Liver (tissue), 9 donors: ENCODE results near the gene LYRM4. TPM values are rescaled to one million over a fixed set of nuclear protein-coding genes. Genes with fewer than 3 reads are reported as not detected.

Source experiments
- DNase-seq: peaks from one replicate; pipeline ENCODE4 v3.0.0-alpha.2; 2017; ENCODE audit warnings: low spot score
- H3K27ac ChIP-seq, 2 donors: one replicate each; pipeline ENCODE4 v1.7.0; 2013; ENCODE audit warnings: inconsistent platforms in 2 of 2, low read length in 2 of 2, control low read depth in 1 of 2, low read depth in 1 of 2, mild to moderate bottlenecking in 1 of 2
- H3K27me3 ChIP-seq, 4 donors: one replicate each; pipeline versions ENCODE4 v1.6.1 to v1.7.0; 2013; ENCODE audit warnings: low read length in 3 of 4, inconsistent platforms in 1 of 4, mild to moderate bottlenecking in 1 of 4, moderate library complexity in 1 of 4; ENCODE audit not compliant: control insufficient read depth in 4 of 4, insufficient read depth in 4 of 4
- H3K36me3 ChIP-seq, 4 donors: one replicate each; pipeline versions ENCODE4 v1.6.1 to v1.7.0; 2013; ENCODE audit warnings: low read length in 3 of 4, mild to moderate bottlenecking in 3 of 4, low read depth in 1 of 4, moderate library complexity in 1 of 4; ENCODE audit not compliant: control insufficient read depth in 4 of 4, insufficient read depth in 3 of 4
- H3K4me1 ChIP-seq, 4 donors: one replicate each; pipeline versions ENCODE4 v1.6.1 to v1.7.0; 2013; ENCODE audit warnings: low read length in 3 of 4, mild to moderate bottlenecking in 3 of 4, moderate library complexity in 1 of 4; ENCODE audit not compliant: control insufficient read depth in 4 of 4, insufficient read depth in 4 of 4
- H3K4me3 ChIP-seq, 3 donors: one replicate each; pipeline versions ENCODE4 v1.6.1 to v1.7.0; 2013; ENCODE audit warnings: low read length in 3 of 3, control low read depth in 1 of 3, low read depth in 1 of 3, mild to moderate bottlenecking in 1 of 3
- H3K9ac ChIP-seq, 2 donors: one replicate each; pipeline ENCODE4 v1.7.0; 2013; ENCODE audit warnings: low read length in 2 of 2, mild to moderate bottlenecking in 2 of 2, moderate library complexity in 2 of 2, control low read depth in 1 of 2, low read depth in 1 of 2
- H3K9me3 ChIP-seq, 4 donors: one replicate each; pipeline versions ENCODE4 v1.6.1 to v1.7.0; 2013; ENCODE audit warnings: low read length in 3 of 4; ENCODE audit not compliant: control insufficient read depth in 4 of 4
- EGR1 ChIP-seq, 2 donors: IDR thresholded peaks; 2 replicates each; pipeline ENCODE4 v1.6.1; 2016 to 2018; ENCODE audit warnings: antibody characterized with exemption in 2 of 2, low read depth in 2 of 2
- FOXA1 ChIP-seq: IDR thresholded peaks from 2 replicates; pipeline ENCODE4 v1.6.1; 2016; ENCODE audit warnings: antibody characterized with exemption
- FOXA2 ChIP-seq: IDR thresholded peaks from 2 replicates; pipeline ENCODE4 v1.6.1; 2016; ENCODE audit warnings: antibody characterized with exemption
- GABPA ChIP-seq, 2 donors: IDR thresholded peaks in 1 of 2; conservative IDR thresholded peaks in 1 of 2; 2 replicates each; pipeline ENCODE4 v1.6.1; 2016; ENCODE audit warnings: antibody characterized with exemption in 2 of 2, mild to moderate bottlenecking in 1 of 2, moderate library complexity in 1 of 2
- HNF4A ChIP-seq, 2 donors: conservative IDR thresholded peaks; 2 replicates each; pipeline ENCODE4 v1.6.1; 2016; ENCODE audit warnings: antibody characterized with exemption in 2 of 2, mild to moderate bottlenecking in 2 of 2
- HNF4G ChIP-seq: IDR thresholded peaks from 2 replicates; pipeline ENCODE4 v1.6.1; 2016; ENCODE audit warnings: antibody characterized with exemption
- JUND ChIP-seq, 2 donors: IDR thresholded peaks; 2 replicates each; pipeline ENCODE4 v1.6.1; 2016; ENCODE audit warnings: antibody characterized with exemption in 2 of 2
- NR2F2 ChIP-seq: IDR thresholded peaks from 2 replicates; pipeline ENCODE4 v1.6.1; 2016; ENCODE audit warnings: antibody characterized with exemption
- RAD21 ChIP-seq, 2 donors: IDR thresholded peaks; 2 replicates each; pipeline ENCODE4 v1.6.1; 2016; ENCODE audit warnings: antibody characterized with exemption in 2 of 2, mild to moderate bottlenecking in 2 of 2
- RXRA ChIP-seq, 2 donors: IDR thresholded peaks; 2 replicates each; pipeline ENCODE4 v1.6.1; 2017 to 2018; ENCODE audit warnings: antibody characterized with exemption in 2 of 2, mild to moderate bottlenecking in 1 of 2
- SP1 ChIP-seq: IDR thresholded peaks from 2 replicates; pipeline ENCODE4 v1.6.1; 2018; ENCODE audit warnings: antibody characterized with exemption, mild to moderate bottlenecking
- TAF1 ChIP-seq: conservative IDR thresholded peaks from 2 replicates; pipeline ENCODE4 v1.6.1; 2016; ENCODE audit warnings: antibody characterized with exemption, mild to moderate bottlenecking
- YY1 ChIP-seq: IDR thresholded peaks from 2 replicates; pipeline ENCODE4 v1.6.1; 2016; ENCODE audit warnings: antibody characterized with exemption, mild to moderate bottlenecking
- WGBS: extraction: QIAGEN DNeasy Blood & Tissue Kit; methylation state at CpG from one replicate; pipeline ENCODE4 v1.1.7; 2013; 5-methylcytosine and 5-hydroxymethylcytosine counted together
- polyA plus RNA-seq, 2 donors: library from polyadenylated mRNA; stranded (reverse) in 1 of 2; unstranded in 1 of 2; fragments of 200-250 nt in 1 of 2; fragments of >200 nt in 1 of 2; fragmentation: Nextera tagmentation in 1 of 2; extraction: Ambion mirVana in 1 of 2; gene quantifications; one replicate each; pipeline versions ENCODE4 v1.2.1 to v1.2.3, GENCODE V29; 2013 to 2015
- total RNA-seq, 2 donors: library from RNA; depleted of rRNA; stranded (reverse); fragments of >200 nt; gene quantifications; one replicate each; pipeline ENCODE4 v1.2.3, GENCODE V29; 2014
- TF ChIP-seq, protein P1 (sequence below): IDR thresholded peaks from 2 replicates; pipeline ENCODE4 v1.6.1; 2016; ENCODE audit warnings: antibody characterized with exemption
- TF ChIP-seq, protein P2 (sequence below): fragments of 150-350 bp; IDR thresholded peaks from 2 replicates; pipeline ENCODE4 v1.5.1; 2017; ENCODE audit warnings: improper control_type of control experiment, low read depth, low read length; ENCODE audit not compliant: missing input control
- TF ChIP-seq, protein P3 (sequence below): IDR thresholded peaks from 2 replicates; pipeline ENCODE4 v1.6.1; 2016; ENCODE audit warnings: antibody characterized with exemption
- TF ChIP-seq, protein P4 (sequence below): IDR thresholded peaks from 2 replicates; pipeline ENCODE4 v1.6.1; 2016; ENCODE audit warnings: antibody characterized with exemption
- TF ChIP-seq, protein P5 (sequence below): IDR thresholded peaks from 2 replicates; pipeline ENCODE4 v1.6.1; 2016; ENCODE audit warnings: antibody characterized with exemption, mild to moderate bottlenecking
- donor health status: healthy.
- donor health status: healthy.
- donor health status: healthy.
- donor health status: healthy.
- donor health status: healthy.

Gene LYRM4
- total and polyA plus RNA-seq, 4 donors = 4.4 to 13.1 (median 6.5) TPM

DNA sequence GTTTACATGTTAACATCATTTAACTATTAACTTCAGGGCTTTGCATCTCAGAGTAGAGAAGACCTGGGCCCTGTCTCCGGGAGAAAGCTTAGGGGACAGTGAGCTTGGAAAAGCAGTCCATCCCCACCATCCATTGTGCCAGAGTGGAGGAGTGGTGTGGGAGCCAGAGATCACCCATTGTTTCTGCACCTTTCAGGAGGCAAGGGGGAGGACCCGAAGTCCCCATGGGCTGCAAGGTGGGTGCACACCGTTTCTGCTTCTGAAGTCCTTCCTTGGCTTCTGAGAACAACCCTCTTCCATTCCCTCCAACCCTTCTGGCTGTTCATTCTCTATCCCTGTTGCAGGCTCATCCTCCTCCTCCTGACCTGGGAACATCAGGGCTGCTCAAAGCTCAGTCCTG is 179.6 kb downstream of the LYRM4 start:
- TF ChIP-seq TAF1 (no peak), RXRA (IDR thresholded peaks at IDR 0.05) (no peak), FOXA1 (no peak)
- DNase-seq = no peak
- no peaks in the 10 kb centered on the region for H3K36me3 ChIP-seq
- H3K9me3 ChIP-seq = no peaks in the 10 kb centered on the region
- no peaks in the 10 kb centered on the region for H3K27me3 ChIP-seq
- no peak overlapping the region for H3K27ac ChIP-seq
- 89% methylated on average over 3 of the region's 3 CpGs for WGBS
- no peak overlapping the region for H3K4me3 ChIP-seq
- H3K4me1 ChIP-seq = peaks cover 0 to 11% (median 9%) of the 10 kb centered on the region in 4 donors
- H3K9ac ChIP-seq = no peak overlapping the region

DNA sequence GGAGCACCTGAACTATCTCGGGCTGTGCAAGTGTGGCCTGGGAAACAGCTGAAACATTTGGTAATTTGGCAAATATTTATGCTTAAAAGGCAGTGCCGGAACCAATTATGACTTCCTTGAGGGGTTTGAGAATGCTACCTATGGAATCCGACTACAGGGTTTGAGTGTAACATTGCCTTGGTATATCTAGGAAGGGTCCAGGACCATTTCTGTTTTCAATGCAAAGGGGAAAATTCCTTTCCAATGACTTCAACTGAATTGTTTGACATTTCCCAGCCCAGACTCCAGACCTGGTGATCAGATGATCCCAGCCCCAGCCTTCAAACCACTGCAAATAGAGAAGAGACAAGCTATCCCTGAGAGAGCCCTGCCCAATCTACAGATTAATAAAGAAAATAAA is 180.2 kb downstream of the LYRM4 start:
- Histone ChIP-seq H3K9me3 (no peaks in the 10 kb centered on the region), H3K27ac (no peak overlapping the region), H3K4me3 (no peak overlapping the region), H3K27me3 (no peaks in the 10 kb centered on the region), H3K9ac (no peak overlapping the region), H3K4me1 (peaks cover 0 to 4% (median 4%) of the 10 kb centered on the region in 4 donors), H3K36me3 (no peaks in the 10 kb centered on the region)
- TF ChIP-seq RXRA (IDR thresholded peaks at IDR 0.05) (no peak), SP1 (no peak), FOXA1 (no peak), YY1 (no peak), NR2F2 (no peak), GABPA (IDR thresholded peaks at IDR 0.05 in 1 of 2, conservative IDR thresholded peaks at IDR 0.05 in 1 of 2) (no peak), FOXA2 (no peak), HNF4A (conservative IDR thresholded peaks at IDR 0.05) (no peak), RAD21 (IDR thresholded peaks at IDR 0.05) (no peak), EGR1 (IDR thresholded peaks at IDR 0.05; ENCODE audit: low read depth in 2 of 2) (no peak), TAF1 (no peak), JUND (IDR thresholded peaks at IDR 0.05) (no peak), HNF4G (no peak)
- TF ChIP-seq, protein P1, sequence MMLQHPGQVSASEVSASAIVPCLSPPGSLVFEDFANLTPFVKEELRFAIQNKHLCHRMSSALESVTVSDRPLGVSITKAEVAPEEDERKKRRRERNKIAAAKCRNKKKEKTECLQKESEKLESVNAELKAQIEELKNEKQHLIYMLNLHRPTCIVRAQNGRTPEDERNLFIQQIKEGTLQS = no peak
- TF ChIP-seq, protein P2, sequence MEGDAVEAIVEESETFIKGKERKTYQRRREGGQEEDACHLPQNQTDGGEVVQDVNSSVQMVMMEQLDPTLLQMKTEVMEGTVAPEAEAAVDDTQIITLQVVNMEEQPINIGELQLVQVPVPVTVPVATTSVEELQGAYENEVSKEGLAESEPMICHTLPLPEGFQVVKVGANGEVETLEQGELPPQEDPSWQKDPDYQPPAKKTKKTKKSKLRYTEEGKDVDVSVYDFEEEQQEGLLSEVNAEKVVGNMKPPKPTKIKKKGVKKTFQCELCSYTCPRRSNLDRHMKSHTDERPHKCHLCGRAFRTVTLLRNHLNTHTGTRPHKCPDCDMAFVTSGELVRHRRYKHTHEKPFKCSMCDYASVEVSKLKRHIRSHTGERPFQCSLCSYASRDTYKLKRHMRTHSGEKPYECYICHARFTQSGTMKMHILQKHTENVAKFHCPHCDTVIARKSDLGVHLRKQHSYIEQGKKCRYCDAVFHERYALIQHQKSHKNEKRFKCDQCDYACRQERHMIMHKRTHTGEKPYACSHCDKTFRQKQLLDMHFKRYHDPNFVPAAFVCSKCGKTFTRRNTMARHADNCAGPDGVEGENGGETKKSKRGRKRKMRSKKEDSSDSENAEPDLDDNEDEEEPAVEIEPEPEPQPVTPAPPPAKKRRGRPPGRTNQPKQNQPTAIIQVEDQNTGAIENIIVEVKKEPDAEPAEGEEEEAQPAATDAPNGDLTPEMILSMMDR = no peak
- TF ChIP-seq, protein P3, sequence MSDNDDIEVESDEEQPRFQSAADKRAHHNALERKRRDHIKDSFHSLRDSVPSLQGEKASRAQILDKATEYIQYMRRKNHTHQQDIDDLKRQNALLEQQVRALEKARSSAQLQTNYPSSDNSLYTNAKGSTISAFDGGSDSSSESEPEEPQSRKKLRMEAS = no peak
- TF ChIP-seq, protein P4, sequence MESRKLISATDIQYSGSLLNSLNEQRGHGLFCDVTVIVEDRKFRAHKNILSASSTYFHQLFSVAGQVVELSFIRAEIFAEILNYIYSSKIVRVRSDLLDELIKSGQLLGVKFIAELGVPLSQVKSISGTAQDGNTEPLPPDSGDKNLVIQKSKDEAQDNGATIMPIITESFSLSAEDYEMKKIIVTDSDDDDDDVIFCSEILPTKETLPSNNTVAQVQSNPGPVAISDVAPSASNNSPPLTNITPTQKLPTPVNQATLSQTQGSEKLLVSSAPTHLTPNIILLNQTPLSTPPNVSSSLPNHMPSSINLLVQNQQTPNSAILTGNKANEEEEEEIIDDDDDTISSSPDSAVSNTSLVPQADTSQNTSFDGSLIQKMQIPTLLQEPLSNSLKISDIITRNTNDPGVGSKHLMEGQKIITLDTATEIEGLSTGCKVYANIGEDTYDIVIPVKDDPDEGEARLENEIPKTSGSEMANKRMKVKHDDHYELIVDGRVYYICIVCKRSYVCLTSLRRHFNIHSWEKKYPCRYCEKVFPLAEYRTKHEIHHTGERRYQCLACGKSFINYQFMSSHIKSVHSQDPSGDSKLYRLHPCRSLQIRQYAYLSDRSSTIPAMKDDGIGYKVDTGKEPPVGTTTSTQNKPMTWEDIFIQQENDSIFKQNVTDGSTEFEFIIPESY = no peak
- TF ChIP-seq, protein P5, sequence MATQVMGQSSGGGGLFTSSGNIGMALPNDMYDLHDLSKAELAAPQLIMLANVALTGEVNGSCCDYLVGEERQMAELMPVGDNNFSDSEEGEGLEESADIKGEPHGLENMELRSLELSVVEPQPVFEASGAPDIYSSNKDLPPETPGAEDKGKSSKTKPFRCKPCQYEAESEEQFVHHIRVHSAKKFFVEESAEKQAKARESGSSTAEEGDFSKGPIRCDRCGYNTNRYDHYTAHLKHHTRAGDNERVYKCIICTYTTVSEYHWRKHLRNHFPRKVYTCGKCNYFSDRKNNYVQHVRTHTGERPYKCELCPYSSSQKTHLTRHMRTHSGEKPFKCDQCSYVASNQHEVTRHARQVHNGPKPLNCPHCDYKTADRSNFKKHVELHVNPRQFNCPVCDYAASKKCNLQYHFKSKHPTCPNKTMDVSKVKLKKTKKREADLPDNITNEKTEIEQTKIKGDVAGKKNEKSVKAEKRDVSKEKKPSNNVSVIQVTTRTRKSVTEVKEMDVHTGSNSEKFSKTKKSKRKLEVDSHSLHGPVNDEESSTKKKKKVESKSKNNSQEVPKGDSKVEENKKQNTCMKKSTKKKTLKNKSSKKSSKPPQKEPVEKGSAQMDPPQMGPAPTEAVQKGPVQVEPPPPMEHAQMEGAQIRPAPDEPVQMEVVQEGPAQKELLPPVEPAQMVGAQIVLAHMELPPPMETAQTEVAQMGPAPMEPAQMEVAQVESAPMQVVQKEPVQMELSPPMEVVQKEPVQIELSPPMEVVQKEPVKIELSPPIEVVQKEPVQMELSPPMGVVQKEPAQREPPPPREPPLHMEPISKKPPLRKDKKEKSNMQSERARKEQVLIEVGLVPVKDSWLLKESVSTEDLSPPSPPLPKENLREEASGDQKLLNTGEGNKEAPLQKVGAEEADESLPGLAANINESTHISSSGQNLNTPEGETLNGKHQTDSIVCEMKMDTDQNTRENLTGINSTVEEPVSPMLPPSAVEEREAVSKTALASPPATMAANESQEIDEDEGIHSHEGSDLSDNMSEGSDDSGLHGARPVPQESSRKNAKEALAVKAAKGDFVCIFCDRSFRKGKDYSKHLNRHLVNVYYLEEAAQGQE = no peak
- WGBS = 83% methylated on average over 3 of the region's 3 CpGs
- no peak for DNase-seq
